Measurements from ENCODE around the gene CARMIL3.
"Not testable (repeated sequence)": the region's sequence is repeated elsewhere in the genome, so short reads cannot be mapped to it uniquely, and the experiment has no call there.

The CARMIL3 gene

GRCh38 chr14:24100982-24101494 is 49.2 kb downstream of the CARMIL3 start:
- H3K36me3 Mint-ChIP-seq = peaks cover 87% of the 10 kb centered on the region
- H3K4me3 Mint-ChIP-seq = no peak overlapping the region
- ATAC-seq = no peak
- H3K9me3 Mint-ChIP-seq = no peaks in the 10 kb centered on the region
- H3K4me1 Mint-ChIP-seq = peaks cover 12% of the 10 kb centered on the region
- peak overlapping the region; percentile 10 for H3K27ac Mint-ChIP-seq
- no peak for DNase-seq (ENCODE audit: low spot score in 2 of 2)

GRCh38 chr14:24102357-24103048 is 50.7 kb downstream of the CARMIL3 start:
- H3K9me3 Mint-ChIP-seq = no peaks in the 10 kb centered on the region
- DNase-seq (ENCODE audit: low spot score in 2 of 2) = no peak
- peaks cover 72% of the 10 kb centered on the region for H3K36me3 Mint-ChIP-seq
- ATAC-seq = no peak
- H3K4me3 Mint-ChIP-seq = no peak overlapping the region
- no peak overlapping the region for H3K27ac Mint-ChIP-seq
- peaks cover 7% of the 10 kb centered on the region for H3K4me1 Mint-ChIP-seq

DNA sequence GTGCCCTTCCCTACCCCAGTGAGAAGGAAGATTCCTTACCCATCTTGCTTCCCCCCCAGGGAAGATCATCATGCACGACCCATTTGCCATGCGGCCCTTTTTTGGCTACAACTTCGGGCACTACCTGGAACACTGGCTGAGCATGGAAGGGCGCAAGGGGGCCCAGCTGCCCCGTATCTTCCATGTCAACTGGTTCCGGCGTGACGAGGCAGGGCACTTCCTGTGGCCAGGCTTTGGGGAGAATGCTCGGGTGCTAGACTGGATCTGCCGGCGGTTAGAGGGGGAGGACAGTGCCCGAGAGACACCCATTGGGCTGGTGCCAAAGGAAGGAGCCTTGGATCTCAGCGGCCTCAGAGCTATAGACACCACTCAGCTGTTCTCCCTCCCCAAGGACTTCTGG is 51.6 kb downstream of the CARMIL3 start:
- DNase-seq (ENCODE audit: low spot score in 2 of 2) = no peak
- peaks cover 9% of the 10 kb centered on the region for H3K4me1 Mint-ChIP-seq
- H3K27ac Mint-ChIP-seq = no peak overlapping the region
- H3K9me3 Mint-ChIP-seq = no peaks in the 10 kb centered on the region
- no peak overlapping the region for H3K4me3 Mint-ChIP-seq
- H3K36me3 Mint-ChIP-seq = peaks cover 62% of the 10 kb centered on the region
- ATAC-seq = no peak

GRCh38 chr14:24105609-24106239 is 53.9 kb downstream of the CARMIL3 start:
- not testable (repeated sequence) for ATAC-seq; H3K4me3 Mint-ChIP-seq; H3K9me3 Mint-ChIP-seq; DNase-seq (ENCODE audit: low spot score in 2 of 2)
- Mint-ChIP-seq H3K27ac (peak overlapping the region; percentile 85), H3K36me3 (peaks cover 41% of the 10 kb centered on the region), H3K4me1 (peaks cover 17% of the 10 kb centered on the region)

GRCh38 chr14:24106672-24107271 is 55.0 kb downstream of the CARMIL3 start:
- Mint-ChIP-seq H3K4me1 (peaks cover 17% of the 10 kb centered on the region), H3K36me3 (peaks cover 30% of the 10 kb centered on the region), H3K27ac (no peak overlapping the region), H3K4me3 (no peak overlapping the region), H3K9me3 (no peaks in the 10 kb centered on the region)
- DNase-seq (ENCODE audit: low spot score in 2 of 2) = no peak
- no peak for ATAC-seq

- H3K36me3 Mint-ChIP-seq = peaks cover 15% of the 10 kb centered on the region
These were observed 56.6 kb downstream of the CARMIL3 start for GRCh38 chr14:24108336-24108874.

DNA sequence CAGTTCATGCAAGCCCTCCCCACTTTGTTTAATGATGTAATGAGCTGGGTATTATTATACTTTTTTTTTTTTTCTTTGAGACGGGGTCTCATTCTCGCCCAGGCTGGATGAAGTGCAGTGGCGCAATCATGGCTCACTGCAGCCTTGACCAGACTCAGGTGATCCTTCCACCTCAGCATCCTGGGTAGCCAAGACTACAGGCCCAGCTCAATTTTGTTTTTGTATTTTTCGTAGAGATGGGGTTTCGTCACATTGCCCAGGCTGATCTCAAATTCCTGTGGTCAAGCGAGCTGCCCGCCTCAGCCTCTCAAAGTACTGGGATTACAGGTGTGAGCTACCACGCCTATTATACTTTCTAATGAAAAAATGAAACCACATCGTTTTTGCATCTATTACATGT is 58.3 kb downstream of the CARMIL3 start:
- Mint-ChIP-seq H3K27ac (no peak overlapping the region), H3K4me1 (peaks cover 17% of the 10 kb centered on the region), H3K4me3 (no peak overlapping the region), H3K36me3 (peaks cover 16% of the 10 kb centered on the region), H3K9me3 (no peaks in the 10 kb centered on the region)
- no peak for DNase-seq (ENCODE audit: low spot score in 2 of 2)
- no peak for ATAC-seq

More at GRCh38 chr14:24108336-24108874, 56.6 kb downstream of the CARMIL3 start:
- H3K9me3 Mint-ChIP-seq = no peaks in the 10 kb centered on the region
- no peak for DNase-seq (ENCODE audit: low spot score in 2 of 2)
- H3K4me1 Mint-ChIP-seq = peaks cover 17% of the 10 kb centered on the region
- ATAC-seq = no peak
- H3K27ac Mint-ChIP-seq = peak overlapping the region; percentile 72
- peak overlapping the region; percentile 31 for H3K4me3 Mint-ChIP-seq

- Mint-ChIP-seq H3K27ac (no peak overlapping the region), H3K36me3 (peaks cover 20% of the 10 kb centered on the region), H3K4me1 (peaks cover 21% of the 10 kb centered on the region), H3K9me3 (no peaks in the 10 kb centered on the region), H3K4me3 (no peak overlapping the region)
- DNase-seq (ENCODE audit: low spot score in 2 of 2) (no peak), ATAC-seq (no peak)
These were observed 58.7 kb downstream of the CARMIL3 start for GRCh38 chr14:24110523-24110922.

DNA sequence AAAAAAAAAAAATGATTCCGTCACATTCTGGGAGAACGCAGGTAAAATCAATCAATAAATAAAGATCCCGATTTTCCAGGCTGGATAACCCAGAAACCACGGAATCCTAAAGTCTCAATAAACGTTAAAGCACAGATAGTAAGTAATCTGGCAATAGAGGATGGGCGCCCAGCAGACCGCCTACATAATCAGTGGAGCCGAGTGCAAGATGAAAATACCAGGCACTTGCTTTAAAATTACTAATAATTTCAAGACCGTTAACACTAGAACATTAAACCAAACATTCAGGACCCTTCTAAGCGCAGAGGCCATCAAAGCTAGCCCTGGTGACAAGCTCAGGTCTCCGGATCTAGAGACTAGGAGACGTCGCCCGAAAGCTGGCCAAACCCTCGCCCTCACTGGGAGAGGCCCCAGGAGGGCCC is 61.6 kb downstream of the CARMIL3 start:
- DNase-seq (ENCODE audit: low spot score in 2 of 2) (no peak), ATAC-seq (no peak)
- Mint-ChIP-seq H3K9me3 (no peaks in the 10 kb centered on the region), H3K4me1 (peaks cover 28% of the 10 kb centered on the region), H3K36me3 (peaks cover 46% of the 10 kb centered on the region), H3K4me3 (peak overlapping the region; percentile 94), H3K27ac (peak overlapping the region; percentile 98)

- peak in 1 of 2 donors; percentile 64 for DNase-seq (ENCODE audit: low spot score in 2 of 2)
These were observed 62.2 kb downstream of the CARMIL3 start for GRCh38 chr14:24113801-24114531.

GRCh38 chr14:24114532-24115421 is 63.0 kb downstream of the CARMIL3 start, which contains the start of the genes DCAF11 and NRL:
Gene DCAF11, plus strand, starts transcription at chr14:24114777. Its CDS starts 818 bp downstream, at chr14:24115595.
Gene NRL, minus strand, starts transcription at chr14:24114949. Its CDS starts 32,101 bp downstream, at chr14:24082848.
- Mint-ChIP-seq H3K4me3 (peak within 1 kb of the TSS; percentile 94), H3K9me3 (no peaks in the 10 kb centered on the region), H3K4me1 (peaks cover 24% of the 10 kb centered on the region), H3K27ac (peak within 1 kb of the TSS; percentile 98), H3K36me3 (peaks cover 60% of the 10 kb centered on the region)
- DNase-seq (ENCODE audit: low spot score in 2 of 2) = peak; percentile 98 to 99
- peak; percentile 93 for ATAC-seq

More at GRCh38 chr14:24113801-24114531, 62.2 kb downstream of the CARMIL3 start:
- Mint-ChIP-seq H3K4me1 (peaks cover 27% of the 10 kb centered on the region), H3K27ac (peak overlapping the region; percentile 98), H3K4me3 (peak overlapping the region; percentile 94), H3K36me3 (peaks cover 51% of the 10 kb centered on the region), H3K9me3 (no peaks in the 10 kb centered on the region)
- peak; percentile 49 for ATAC-seq

- ATAC-seq (no peak), DNase-seq (ENCODE audit: low spot score in 2 of 2) (no peak)
- peak overlapping the region; percentile 94 for H3K4me3 Mint-ChIP-seq
- H3K27ac Mint-ChIP-seq = peak overlapping the region; percentile 98
- H3K36me3 Mint-ChIP-seq = peaks cover 68% of the 10 kb centered on the region
- peaks cover 24% of the 10 kb centered on the region for H3K4me1 Mint-ChIP-seq
- no peaks in the 10 kb centered on the region for H3K9me3 Mint-ChIP-seq
These were observed 63.8 kb downstream of the CARMIL3 start for GRCh38 chr14:24115422-24116127.

DNA sequence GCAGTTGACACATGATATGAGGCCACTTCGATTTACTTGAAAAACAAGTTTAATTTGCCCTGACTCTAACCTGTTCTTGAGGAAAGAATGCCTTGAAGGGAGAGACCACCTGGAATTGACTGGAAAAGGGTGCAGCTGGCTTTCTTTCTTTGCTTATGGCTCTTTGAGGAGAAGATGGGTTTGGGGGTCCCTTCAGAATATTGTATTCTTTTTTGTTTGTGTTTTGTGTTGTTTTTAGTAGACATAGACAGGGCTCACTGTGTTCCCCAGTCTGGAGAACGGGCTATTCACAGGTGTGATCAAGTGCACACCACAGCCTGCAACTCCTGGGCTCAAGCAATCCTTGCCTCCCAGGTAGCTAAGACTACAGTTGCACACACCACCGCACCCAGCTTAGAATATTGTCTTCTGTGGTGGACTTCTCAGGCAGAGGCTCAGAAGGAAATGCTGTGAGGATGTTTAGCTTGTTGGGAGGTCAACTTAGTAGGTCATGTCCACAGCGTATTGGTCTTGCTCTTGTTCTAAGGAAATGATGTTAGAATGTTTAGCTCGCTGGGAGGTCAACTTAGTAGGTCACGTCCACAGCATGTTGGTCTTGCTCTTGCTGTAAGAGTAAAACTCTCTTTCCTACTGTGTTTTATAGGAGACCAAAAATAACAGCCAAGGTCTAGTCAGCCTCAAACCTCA is 64.5 kb downstream of the CARMIL3 start:
- H3K27ac Mint-ChIP-seq = peak overlapping the region; percentile 98
- DNase-seq (ENCODE audit: low spot score in 2 of 2) = no peak
- no peaks in the 10 kb centered on the region for H3K9me3 Mint-ChIP-seq
- peaks cover 74% of the 10 kb centered on the region for H3K36me3 Mint-ChIP-seq
- ATAC-seq = no peak
- peak overlapping the region; percentile 94 for H3K4me3 Mint-ChIP-seq
- H3K4me1 Mint-ChIP-seq = peaks cover 24% of the 10 kb centered on the region
